Measurements from ENCODE around the gene TMEM30A.

The TMEM30A gene

DNA sequence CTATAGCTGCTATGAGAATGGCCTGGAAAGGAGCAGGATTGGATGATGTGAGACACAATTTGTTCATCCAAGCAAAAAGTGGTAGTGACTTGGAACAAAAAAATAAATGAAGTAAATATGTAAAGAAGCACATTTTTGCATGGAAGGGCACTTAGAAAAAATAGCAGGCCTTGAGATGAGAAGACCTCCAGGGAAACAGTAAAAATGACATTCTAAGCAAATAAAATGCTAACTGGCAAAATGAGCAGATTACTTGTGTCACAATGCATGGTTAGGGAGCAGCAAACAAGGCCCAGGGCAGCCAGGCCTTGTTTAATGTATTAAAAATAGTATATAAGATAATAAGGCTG is 21.2 kb downstream of the TMEM30A start:
- DNase-seq (ENCODE audit: low read depth in 2 of 2), result no peak

GRCh38 chr6:75262716-75263400 is 21.7 kb downstream of the TMEM30A start:
- DNase-seq (ENCODE audit: low read depth in 2 of 2), result no peak

DNA sequence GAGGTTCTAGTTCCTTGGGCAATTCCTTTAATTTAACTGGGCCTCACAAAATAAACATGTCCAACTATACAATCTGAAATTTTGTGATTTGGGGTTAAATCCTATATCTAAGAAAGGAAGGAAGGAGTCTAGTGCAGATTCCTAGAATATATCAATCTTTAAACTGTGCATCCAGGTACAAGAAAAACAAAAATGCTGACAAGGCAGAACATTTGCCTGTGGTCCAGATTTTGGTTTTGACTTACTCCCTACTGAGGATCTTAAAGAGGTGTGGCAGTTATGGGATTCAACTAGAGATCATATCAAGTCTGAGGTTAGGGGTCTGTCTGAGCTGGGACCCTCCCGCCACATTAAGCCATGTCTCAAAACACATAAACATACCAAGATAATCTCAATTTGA is 23.3 kb downstream of the TMEM30A start:
- DNase-seq (ENCODE audit: low read depth in 2 of 2), result no peak

DNA sequence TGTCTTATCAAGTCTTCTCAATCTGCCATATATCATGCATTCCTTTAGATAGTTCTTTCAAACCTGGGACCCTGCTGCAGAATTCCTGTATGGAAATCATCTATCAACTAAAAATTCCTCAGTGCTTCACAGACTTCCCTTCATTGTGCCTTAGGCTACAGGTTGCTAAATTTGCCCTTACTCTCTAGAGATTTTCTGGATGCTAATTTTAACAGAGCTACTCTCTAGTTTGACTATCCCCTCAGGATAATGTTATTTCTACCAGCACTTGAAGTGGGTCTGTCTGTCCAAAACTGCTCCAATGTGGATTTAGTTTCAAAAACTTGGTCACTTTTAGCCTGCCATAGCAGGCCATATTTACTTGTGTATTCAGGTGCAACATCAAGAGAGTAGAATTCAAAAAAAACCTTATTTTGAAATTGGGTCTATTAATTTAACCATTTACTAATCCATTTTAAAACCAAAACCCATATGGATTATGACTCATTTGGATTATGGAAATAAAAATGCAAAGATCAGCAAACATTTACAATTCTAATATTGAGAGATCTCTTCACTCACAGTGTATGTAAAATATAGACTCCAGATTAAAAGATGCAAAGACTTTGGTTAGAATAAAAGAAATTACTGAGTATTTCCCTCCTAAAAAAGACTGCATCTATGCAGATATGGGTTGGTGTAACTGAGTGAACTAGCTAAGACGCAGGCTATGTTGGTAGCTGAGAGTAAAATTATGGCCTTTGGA is 27.1 kb downstream of the TMEM30A start:
- DNase-seq (ENCODE audit: low read depth in 2 of 2), result no peak

DNA sequence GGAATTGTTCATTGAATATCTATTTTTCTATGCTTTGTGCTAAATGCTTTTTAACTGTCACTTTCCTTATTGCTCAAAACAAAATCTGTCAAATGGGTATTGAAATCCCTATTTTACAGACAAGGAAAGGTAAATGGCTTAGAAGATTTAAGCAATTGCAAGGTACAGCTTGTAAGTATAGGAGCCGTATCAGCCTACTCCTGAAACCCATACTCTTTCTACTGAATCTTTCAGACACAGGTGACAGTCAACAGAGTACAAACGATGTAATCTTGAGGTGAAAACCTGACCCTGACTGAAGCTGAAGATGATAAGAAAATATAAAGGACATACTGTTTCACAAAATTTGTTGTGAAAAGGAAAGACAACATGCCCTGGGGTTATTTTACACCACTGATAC is 34.0 kb downstream of the TMEM30A start:
- no peak for DNase-seq (ENCODE audit: low read depth in 2 of 2)

- no peak for DNase-seq (ENCODE audit: low read depth in 2 of 2)
Observed at GRCh38 chr6:75249837-75250236, 34.8 kb downstream of the TMEM30A start.

GRCh38 chr6:75246386-75246785 is 38.2 kb downstream of the TMEM30A start:
- no peak for DNase-seq (ENCODE audit: low read depth in 2 of 2)

GRCh38 chr6:75244063-75244584 is 40.5 kb downstream of the TMEM30A start:
- DNase-seq (ENCODE audit: low read depth in 2 of 2), result no peak

DNA sequence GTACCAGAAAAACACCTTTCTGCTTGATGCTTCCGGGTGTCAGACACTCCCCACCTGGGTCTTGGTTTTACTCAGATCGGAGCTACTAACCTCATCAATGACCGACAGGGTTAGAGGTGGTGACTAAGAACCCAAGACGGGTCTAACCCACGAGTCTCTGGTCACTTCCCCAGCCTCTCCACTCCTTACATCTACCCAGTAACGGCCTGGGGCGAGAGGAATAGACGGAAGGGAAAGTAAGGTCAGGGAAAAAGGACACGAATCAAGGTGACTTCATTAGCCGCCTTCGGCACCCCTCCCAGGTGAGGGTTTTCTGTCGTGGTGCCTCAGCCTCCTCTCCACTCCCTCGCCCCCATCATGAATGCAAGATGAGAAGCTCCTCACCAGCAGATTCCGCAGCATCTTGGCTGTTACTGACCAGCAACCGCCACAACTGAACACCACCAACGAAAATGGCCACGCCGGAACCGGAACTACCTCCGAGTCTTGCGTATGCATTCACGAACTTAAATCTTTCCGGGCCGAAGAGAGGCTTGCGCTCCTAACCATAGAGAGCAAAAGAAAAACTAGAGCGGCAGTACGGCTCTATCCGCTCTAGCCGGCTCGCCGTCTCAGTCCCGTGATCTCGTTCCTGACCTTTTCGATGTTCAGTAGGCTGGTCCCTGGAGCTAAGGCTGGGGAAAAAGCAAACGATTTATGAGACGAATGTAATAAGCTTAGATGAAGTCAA is 41.1 kb downstream of the TMEM30A start, which contains the start of gene COX7A2:
Gene COX7A2, minus strand, starts transcription at position 469 of the 730 bp plus-strand sequence. Its CDS starts 67 bp downstream, at position 402.
- peak; percentile 63 to 77 for DNase-seq (ENCODE audit: low read depth in 2 of 2)

DNA sequence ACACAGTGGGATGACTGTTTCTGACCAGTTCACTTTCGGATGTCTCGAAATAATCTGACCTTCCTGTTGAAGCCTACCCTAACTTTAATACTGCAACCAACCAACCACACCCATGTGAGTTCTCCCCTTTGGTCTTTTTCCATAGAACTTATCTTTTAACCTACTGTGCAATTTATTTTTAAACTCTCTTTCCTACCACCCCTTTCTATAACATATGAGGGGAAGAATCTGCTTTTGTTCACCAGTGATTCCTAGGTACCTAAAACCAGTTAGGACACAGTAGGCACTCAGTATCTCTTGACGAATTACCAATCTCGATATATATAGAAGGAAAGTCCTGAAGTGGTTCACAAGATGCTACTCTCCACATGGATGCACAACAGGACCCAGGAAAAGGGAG is 48.0 kb downstream of the TMEM30A start:
- DNase-seq (ENCODE audit: low read depth in 2 of 2), result no peak

- no peak for DNase-seq (ENCODE audit: low read depth in 2 of 2)
Observed at GRCh38 chr6:75235271-75235670, 49.3 kb downstream of the TMEM30A start.

GRCh38 chr6:75234126-75234865 is 50.3 kb downstream of the TMEM30A start:
- DNase-seq (ENCODE audit: low read depth in 2 of 2), result no peak

DNA sequence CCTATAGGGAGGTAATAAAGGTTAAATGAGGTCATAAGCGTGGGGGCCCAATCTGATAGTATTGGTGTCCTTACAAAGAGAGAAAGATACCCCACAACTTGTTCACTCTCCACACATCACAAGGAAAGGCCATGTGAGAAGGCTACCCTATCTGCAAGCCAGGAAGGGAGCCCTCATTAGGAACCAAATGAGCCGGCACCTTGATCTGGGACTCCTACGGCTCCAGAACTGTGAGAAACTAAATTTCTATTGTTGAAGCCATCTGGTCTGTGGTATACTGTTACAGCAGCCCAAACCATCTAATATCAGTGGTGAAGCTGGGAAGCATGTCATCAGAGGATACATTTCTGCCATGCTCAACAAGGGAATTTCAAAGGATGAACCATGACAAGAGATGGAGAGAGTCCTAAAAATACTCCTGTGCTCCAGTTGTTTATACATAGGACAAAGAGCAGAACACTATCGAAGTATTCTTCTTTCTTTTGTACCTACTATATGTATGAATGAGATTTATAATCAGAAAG is 51.4 kb downstream of the TMEM30A start:
- no peak for DNase-seq (ENCODE audit: low read depth in 2 of 2)

DNA sequence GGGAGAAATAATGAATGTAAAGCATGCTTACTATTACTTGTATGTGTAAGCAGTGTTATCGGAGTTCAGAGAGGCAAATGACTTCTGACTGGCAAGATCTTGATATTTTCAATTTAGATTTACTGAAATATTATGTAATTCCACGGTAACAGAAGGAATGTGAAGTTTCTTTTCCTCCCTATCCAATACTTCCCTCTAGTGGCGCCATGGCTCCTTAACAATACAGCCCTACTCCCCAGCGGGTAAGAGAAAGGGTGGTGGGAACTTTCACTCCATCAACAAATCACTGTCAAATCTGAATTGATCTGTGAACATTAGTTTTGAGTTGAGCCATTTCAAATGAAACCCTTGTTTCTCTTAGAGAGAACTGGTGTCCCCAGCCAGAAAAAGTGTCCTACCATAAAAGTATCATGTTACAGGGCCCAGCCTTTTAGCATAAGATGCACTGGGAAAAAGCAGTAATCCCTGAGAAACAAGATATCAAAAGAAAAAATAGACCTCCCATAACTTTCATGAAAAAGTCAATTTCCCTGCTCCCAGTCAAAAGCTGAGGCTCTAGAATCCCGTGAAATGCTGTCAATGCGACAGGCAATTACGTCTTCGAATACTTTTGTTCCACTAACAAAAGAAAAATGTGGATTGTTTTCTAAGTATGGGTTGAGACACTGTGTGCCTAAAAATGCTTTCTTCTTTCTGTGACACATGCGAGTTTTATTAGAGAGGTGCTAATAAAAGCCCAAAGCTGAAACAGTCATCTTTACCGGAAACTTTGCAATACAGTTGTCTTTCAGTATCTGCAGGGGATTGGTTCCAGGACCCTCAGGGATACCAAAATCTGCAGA is 53.9 kb downstream of the TMEM30A start:
- no peak for DNase-seq (ENCODE audit: low read depth in 2 of 2)

DNA sequence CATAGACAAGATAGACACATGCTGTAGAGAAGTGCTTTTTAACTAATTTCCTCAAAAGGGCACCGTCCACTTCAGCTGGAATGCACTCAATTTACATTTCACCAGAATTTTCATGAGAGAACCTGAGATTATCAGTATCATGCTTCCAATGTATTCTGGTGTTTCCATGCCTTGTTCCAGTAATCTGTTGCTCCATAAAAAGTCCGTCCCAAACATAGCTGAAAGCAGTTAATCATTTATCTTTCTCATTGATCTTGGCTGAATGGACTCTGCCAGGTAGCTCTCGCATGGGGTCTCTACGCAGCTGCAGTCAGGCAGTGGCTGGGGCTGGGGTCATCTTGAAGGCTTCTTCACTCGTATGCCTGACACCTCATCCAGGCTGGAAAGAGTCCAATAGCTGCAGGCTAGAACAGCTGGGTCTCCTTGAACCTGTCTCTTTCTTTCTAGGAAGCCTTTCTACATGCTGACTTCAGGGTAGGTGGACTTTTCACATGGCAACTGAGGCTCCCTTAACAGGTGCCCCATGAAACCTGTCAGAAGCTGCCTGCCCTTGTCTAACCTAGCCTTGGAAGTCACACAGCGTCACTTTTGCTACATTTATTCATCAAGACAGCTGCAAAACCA is 60.2 kb downstream of the TMEM30A start:
- DNase-seq (ENCODE audit: low read depth in 2 of 2), result no peak

- no peak for DNase-seq (ENCODE audit: low read depth in 2 of 2)
Observed at GRCh38 chr6:75223428-75223827, 61.2 kb downstream of the TMEM30A start.

- no peak for DNase-seq (ENCODE audit: low read depth in 2 of 2)
Observed at GRCh38 chr6:75222261-75222660, 62.3 kb downstream of the TMEM30A start.

GRCh38 chr6:75221116-75221515 is 63.5 kb downstream of the TMEM30A start:
- DNase-seq (ENCODE audit: low read depth in 2 of 2), result no peak

DNA sequence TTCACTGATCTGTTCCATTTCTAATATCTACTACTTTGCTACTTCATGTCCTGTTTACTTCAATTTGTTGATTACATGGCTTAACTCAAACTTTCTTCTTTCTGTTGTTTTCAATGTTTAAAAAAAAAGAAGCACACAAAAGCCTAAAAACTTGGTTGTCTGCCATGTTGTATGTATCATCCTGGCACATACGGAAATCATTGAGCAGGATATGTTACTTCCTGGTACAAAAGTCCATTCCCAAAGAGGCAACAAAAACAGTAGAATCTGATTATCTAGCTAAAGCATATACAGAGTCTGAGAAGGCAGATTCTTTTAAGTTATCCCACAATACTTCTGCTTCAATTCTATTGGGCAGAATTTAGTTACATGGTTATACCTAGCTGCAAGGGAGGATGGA is 64.2 kb downstream of the TMEM30A start:
- no peak for DNase-seq (ENCODE audit: low read depth in 2 of 2)

GRCh38 chr6:75219263-75219662 is 65.3 kb downstream of the TMEM30A start:
- no peak for DNase-seq (ENCODE audit: low read depth in 2 of 2)

All from stimulated activated CD8-positive, alpha-beta memory T cell treated with anti-CD3 and anti-CD28 coated beads, Interleukin-15, amount 100 ng/mL, for 4 hours (primary cell).